A549 (cell line): ENCODE results near the gene GNGT2.

Experiments used
- BCL3 ChIP-seq: fragments of >200 bp; sonication (Bioruptor Twin); formaldehyde crosslinking; IDR thresholded peaks from 3 replicates; pipeline ENCODE4 v1.6.1; 2016
- CBX2 ChIP-seq: fragments of 200-600 bp; sonication (generic); IDR thresholded peaks from 2 replicates; pipeline ENCODE4 v1.6.1; 2016; ENCODE audit warnings: low read depth, mild to moderate bottlenecking, borderline replicate concordance
- CTCF ChIP-seq: fragments of >200 bp; sonication (Bioruptor Twin); formaldehyde crosslinking; IDR thresholded peaks from 3 replicates; pipeline ENCODE4 v1.5.1; 2016
- EP300 ChIP-seq, 2 experiments: fragments of >200 bp; sonication (Bioruptor Twin); formaldehyde crosslinking; IDR thresholded peaks; 2 replicates in 1 of 2; 3 replicates in 1 of 2; pipeline ENCODE4 v1.6.1; 2016 to 2017
- JUNB ChIP-seq: fragments of >200 bp; sonication (Bioruptor Twin); formaldehyde crosslinking; IDR thresholded peaks from 2 replicates; pipeline ENCODE4 v1.6.1; 2016
- MAFK ChIP-seq: fragments of 450-650 bp; IDR thresholded peaks from 2 replicates; pipeline ENCODE4 v1.6.1; 2014; ENCODE audit not compliant: partially characterized antibody
- MAX ChIP-seq: IDR thresholded peaks from 2 replicates; pipeline ENCODE4 v1.6.1; 2012
- POLR2A ChIP-seq: IDR thresholded peaks from 2 replicates; pipeline ENCODE4 v1.6.1; 2012; ENCODE audit warnings: mild to moderate bottlenecking, low read length
- SMC3 ChIP-seq: fragments of >200 bp; sonication (Bioruptor Twin); formaldehyde crosslinking; IDR thresholded peaks from 3 replicates; pipeline ENCODE4 v1.6.1; 2018; ENCODE audit warnings: inconsistent platforms

- TF ChIP-seq CTCF (no peak), EP300 (IDR thresholded peaks at IDR 0.05) (no peak), POLR2A (peak; percentile 34; the same call in 1 of the 2 replicates), CBX2 (no peak), MAX (peak; percentile 87), MAFK (no peak), SMC3 (no peak), BCL3 (no peak), JUNB (no peak)
These were observed 16.7 kb downstream of the GNGT2 start for GRCh38 chr17:49193513-49194296.
